B cell (primary cell): ENCODE data around the gene AKIP1. TPM values are rescaled to one million over a fixed set of nuclear protein-coding genes. Genes with fewer than 3 reads are reported as not detected.

Experiments used
- ATAC-seq: fragments of 200-7000 bp; cut with Tn5 transposase; one replicate; pipeline ENCODE4 v1.10.0; 2021; ENCODE audit warnings: low read depth, mild to moderate bottlenecking, moderate number of reproducible peaks, moderate library complexity
- CTCF ChIA-PET: fragments of 350-600 bp; sonication (Branson Sonifier 250); formaldehyde crosslinking; loops from one replicate; lab custom pipeline; 2021; ENCODE audit warnings: antibody characterized with exemption, inconsistent platforms; lab: Charles Lee
- POLR2A ChIA-PET: fragments of 350-600 bp; sonication (Branson Sonifier 250); formaldehyde crosslinking; loops from one replicate; lab custom pipeline; 2021; ENCODE audit warnings: antibody characterized with exemption; lab: Charles Lee
- DNase-seq: peaks from one replicate; pipeline ENCODE4 v3.0.0; 2013
- H2AFZ ChIP-seq: 2 replicates; pipeline ENCODE4 v1.6.1; 2012; ENCODE audit warnings: mild to moderate bottlenecking, low read depth, low read length; ENCODE audit not compliant: insufficient read depth, poor library complexity, severe bottlenecking
- H3K27ac ChIP-seq, 2 donors: 1 replicate in 1 of 2; 2 replicates in 1 of 2; pipeline ENCODE4 v1.5.1; 2012 to 2013; ENCODE audit warnings: low read length in 2 of 2, mild to moderate bottlenecking in 2 of 2, moderate library complexity in 1 of 2
- H3K27me3 ChIP-seq, 4 experiments: fragments of 200-600 bp in 1 of 4; sonication (generic) in 1 of 4; replicated peaks in 1 of 4; 1 replicate in 2 of 4; 2 replicates in 2 of 4; pipeline versions ENCODE4 v1.6.1 to v1.7.0; 2013 to 2016; ENCODE audit warnings: low read length in 3 of 4, mild to moderate bottlenecking in 2 of 4, mixed read lengths in 1 of 4, moderate library complexity in 1 of 4; ENCODE audit not compliant: insufficient read depth in 4 of 4, control insufficient read depth in 3 of 4; ENCODE audit errors: control extremely low read depth in 1 of 4
- H3K36me3 ChIP-seq, 2 experiments: replicated peaks in 1 of 2; 1 replicate in 1 of 2; 2 replicates in 1 of 2; pipeline versions ENCODE4 v1.6.1 to v1.7.1; 2013; ENCODE audit warnings: low read length in 1 of 2; ENCODE audit not compliant: insufficient read depth in 2 of 2, control insufficient read depth in 1 of 2; ENCODE audit errors: control extremely low read depth in 1 of 2, extremely low read depth in 1 of 2
- H3K4me1 ChIP-seq, 2 donors: fragments of 200-600 bp in 1 of 2; sonication (generic) in 1 of 2; 1 replicate in 1 of 2; 2 replicates in 1 of 2; pipeline versions ENCODE4 v1.5.1 to v1.6.1; 2013 to 2017; ENCODE audit warnings: low read length in 2 of 2; ENCODE audit not compliant: control insufficient read depth in 2 of 2, insufficient read depth in 2 of 2
- H3K4me2 ChIP-seq: replicated peaks from 2 replicates; pipeline ENCODE3; 2012; ENCODE audit warnings: mild to moderate bottlenecking, low read depth, low read length; ENCODE audit not compliant: poor library complexity, severe bottlenecking
- H3K4me3 ChIP-seq, 5 experiments: fragments of 200-600 bp in 1 of 5; sonication (generic) in 1 of 5; 1 replicate in 3 of 5; 2 replicates in 2 of 5; pipeline versions ENCODE4 v1.5.1 to v1.7.0; 2011 to 2016; ENCODE audit warnings: low read length in 4 of 5, mild to moderate bottlenecking in 4 of 5, low read depth in 2 of 5, control low read depth in 1 of 5, moderate library complexity in 1 of 5; ENCODE audit not compliant: insufficient read depth in 1 of 5; ENCODE audit errors: control extremely low read depth in 1 of 5, extremely low read depth in 1 of 5
- H3K79me2 ChIP-seq: fragments of 200-600 bp; sonication (generic); one replicate; pipeline ENCODE4 v1.6.0; 2016; ENCODE audit warnings: low read length; ENCODE audit not compliant: control insufficient read depth, insufficient read depth
- H3K9ac ChIP-seq: fragments of 200-600 bp; sonication (generic); 2 replicates; pipeline ENCODE4 v1.6.1; 2017; ENCODE audit warnings: mild to moderate bottlenecking, low read length, moderate library complexity
- H3K9me3 ChIP-seq, 3 donors: one replicate each; pipeline versions ENCODE4 v1.6.1 to v1.7.1; 2013; ENCODE audit warnings: low read length in 2 of 3; ENCODE audit not compliant: control insufficient read depth in 2 of 3, insufficient read depth in 1 of 3; ENCODE audit errors: control extremely low read depth in 1 of 3
- H4K20me1 ChIP-seq: 2 replicates; pipeline ENCODE4 v1.6.0; 2012; ENCODE audit warnings: mild to moderate bottlenecking, low read length; ENCODE audit not compliant: insufficient read depth, control insufficient read depth, poor library complexity, severe bottlenecking
- H3K27ac Mint-ChIP-seq: one replicate; pipeline ENCODE4 v1.8.0; 2021; ENCODE audit warnings: mixed read lengths
- H3K27me3 Mint-ChIP-seq: one replicate; pipeline ENCODE4 v1.8.0; 2021; ENCODE audit warnings: mixed read lengths
- H3K4me1 Mint-ChIP-seq: one replicate; pipeline ENCODE4 v1.8.0; 2021; ENCODE audit warnings: mixed read lengths
- H3K4me3 Mint-ChIP-seq: one replicate; pipeline ENCODE4 v1.8.0; 2021; ENCODE audit warnings: mixed read lengths
- H3K9me3 Mint-ChIP-seq: one replicate; pipeline ENCODE4 v1.8.0; 2022; ENCODE audit warnings: mixed read lengths; ENCODE audit not compliant: insufficient read depth
- EZH2 ChIP-seq: IDR thresholded peaks from 2 replicates; pipeline ENCODE4 v1.6.1; 2012; ENCODE audit warnings: borderline replicate concordance, low read depth, mild to moderate bottlenecking, moderate library complexity, low read length; ENCODE audit not compliant: insufficient read depth, poor library complexity, severe bottlenecking
- whole genome bisulfite sequencing: methylation state at CpG from one replicate; pipeline ENCODE4 v1.1.5; 2013; ENCODE audit warnings: missing lambda C conversion rate; ENCODE audit not compliant: insufficient coverage; 5-methylcytosine and 5-hydroxymethylcytosine counted together
- intact Hi-C: fragments of 100-400 bp; cut with micrococcal nuclease; formaldehyde crosslinking; loops from one replicate; pipeline ENCODE4 v1.10.0; 2022
- polyA plus RNA-seq: library from polyadenylated mRNA; depleted of rRNA; stranded (reverse); fragments of >200 nt; gene quantifications from 2 replicates; pipeline ENCODE4 v1.2.3, GENCODE V29; 2012
- total RNA-seq, 2 donors: library from RNA; stranded (reverse); fragments of 120-200 nt in 1 of 2; gene quantifications; 1 replicate in 1 of 2; 2 replicates in 1 of 2; pipeline versions ENCODE4 v1.2.3 to v1.2.4, GENCODE V29; 2013 to 2022
- TF ChIP-seq, protein P1 (sequence below): fragments of 200-600 bp; IDR thresholded peaks from one replicate; pipeline ENCODE4 v1.8.0; 2022; ENCODE audit warnings: antibody characterized with exemption, mild to moderate bottlenecking

The AKIP1 gene
- total and polyA plus RNA-seq, 2 donors (not counting 1 experiment from before 2014, with no cell fraction given), result 2.8 to 10.7 TPM

DNA sequence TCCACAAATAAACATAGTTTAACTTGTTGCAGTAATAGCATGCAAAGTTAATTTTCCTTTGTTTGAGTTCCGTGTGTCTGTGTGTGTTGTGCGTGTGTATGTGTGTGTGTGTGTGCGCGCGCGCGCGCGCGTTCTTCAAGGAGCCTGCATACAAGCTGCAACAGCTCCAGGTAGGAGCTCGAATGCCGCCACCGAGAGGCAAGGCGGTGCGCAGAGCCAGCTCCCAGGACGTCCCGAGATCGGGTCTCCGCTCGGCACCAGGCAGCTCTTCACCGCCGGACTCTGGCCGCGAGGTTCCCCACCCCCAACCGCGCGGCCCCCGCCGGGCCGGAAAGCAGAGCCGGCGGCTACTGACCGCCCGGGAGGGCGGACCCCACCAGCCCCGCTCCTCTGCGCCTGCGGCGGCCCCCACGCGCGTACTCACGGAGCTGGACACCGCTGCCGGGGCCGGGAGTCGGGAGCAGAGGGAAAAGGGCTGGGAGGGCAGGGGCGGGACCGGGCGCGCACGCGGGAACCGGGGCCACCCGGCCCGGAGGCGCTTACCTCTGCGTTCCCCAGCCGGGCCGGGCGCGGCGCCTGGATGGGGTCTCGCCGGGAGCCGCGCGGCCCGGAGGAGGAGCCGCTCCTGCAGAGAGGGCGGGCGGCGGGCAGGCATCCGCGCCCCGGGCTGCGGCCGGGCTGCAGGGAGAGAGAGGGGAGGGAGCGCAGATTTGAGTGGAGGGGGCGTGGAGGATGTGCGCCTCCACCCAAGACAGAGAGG is 40.4 kb upstream of the AKIP1 start:
- Histone ChIP-seq H4K20me1 (no peaks in the 10 kb centered on the region), H3K27ac (no peak overlapping the region), H3K9ac (peak overlapping the region; percentile 55), H3K79me2 (no peaks in the 10 kb centered on the region), H3K36me3 (no peaks in the 10 kb centered on the region), H3K4me2 (peak overlapping the region; percentile 85), H3K27me3 (peaks cover 0 to 22% (median 7%) of the 10 kb centered on the region in 4 experiments), H3K9me3 (peaks cover 0 to 6% (median 0%) of the 10 kb centered on the region in 3 donors), H3K4me3 (peak overlapping the region in 4 of 5 experiments; percentile 8 to 60 (median 54)), H3K4me1 (peaks cover 22 to 26% of the 10 kb centered on the region in 2 donors), H2AFZ (peak overlapping the region; percentile 68)
- Mint-ChIP-seq H3K9me3 (no peaks in the 10 kb centered on the region), H3K27ac (no peak overlapping the region), H3K27me3 (peaks cover 44% of the 10 kb centered on the region), H3K4me1 (peaks cover 25% of the 10 kb centered on the region), H3K4me3 (peak overlapping the region; percentile 86)
- CTCF ChIA-PET, result no interaction called here
- TF ChIP-seq, protein P1, sequence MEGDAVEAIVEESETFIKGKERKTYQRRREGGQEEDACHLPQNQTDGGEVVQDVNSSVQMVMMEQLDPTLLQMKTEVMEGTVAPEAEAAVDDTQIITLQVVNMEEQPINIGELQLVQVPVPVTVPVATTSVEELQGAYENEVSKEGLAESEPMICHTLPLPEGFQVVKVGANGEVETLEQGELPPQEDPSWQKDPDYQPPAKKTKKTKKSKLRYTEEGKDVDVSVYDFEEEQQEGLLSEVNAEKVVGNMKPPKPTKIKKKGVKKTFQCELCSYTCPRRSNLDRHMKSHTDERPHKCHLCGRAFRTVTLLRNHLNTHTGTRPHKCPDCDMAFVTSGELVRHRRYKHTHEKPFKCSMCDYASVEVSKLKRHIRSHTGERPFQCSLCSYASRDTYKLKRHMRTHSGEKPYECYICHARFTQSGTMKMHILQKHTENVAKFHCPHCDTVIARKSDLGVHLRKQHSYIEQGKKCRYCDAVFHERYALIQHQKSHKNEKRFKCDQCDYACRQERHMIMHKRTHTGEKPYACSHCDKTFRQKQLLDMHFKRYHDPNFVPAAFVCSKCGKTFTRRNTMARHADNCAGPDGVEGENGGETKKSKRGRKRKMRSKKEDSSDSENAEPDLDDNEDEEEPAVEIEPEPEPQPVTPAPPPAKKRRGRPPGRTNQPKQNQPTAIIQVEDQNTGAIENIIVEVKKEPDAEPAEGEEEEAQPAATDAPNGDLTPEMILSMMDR, result no peak
- no peak for TF ChIP-seq EZH2
- WGBS, result 2% methylated on average over 81 of the region's 81 CpGs
- POLR2A ChIA-PET, result no interaction called here
- peak; percentile 17 for ATAC-seq
- DNase-seq, result peak; percentile 47
- intact Hi-C loops, result no loop called here

GRCh38 chr11:8871171-8871775 is 39.7 kb upstream of the AKIP1 start:
- CTCF ChIA-PET, result no interaction called here
- WGBS, result 5% methylated on average over 23 of the region's 27 CpGs
- Histone ChIP-seq H3K4me1 (peaks cover 22 to 26% of the 10 kb centered on the region in 2 donors), H3K79me2 (no peaks in the 10 kb centered on the region), H3K4me2 (peak overlapping the region; percentile 85), H3K36me3 (no peaks in the 10 kb centered on the region), H3K9me3 (peaks cover 0 to 6% (median 0%) of the 10 kb centered on the region in 3 donors), H3K27me3 (peaks cover 0 to 22% (median 7%) of the 10 kb centered on the region in 4 experiments), H3K9ac (peak overlapping the region; percentile 55), H2AFZ (peak overlapping the region; percentile 68), H3K27ac (no peak overlapping the region), H3K4me3 (peak overlapping the region in 3 of 5 experiments; percentile 52 to 60 (median 55)), H4K20me1 (no peaks in the 10 kb centered on the region)
- Mint-ChIP-seq H3K4me3 (peak overlapping the region; percentile 76), H3K27me3 (peaks cover 41% of the 10 kb centered on the region), H3K4me1 (peaks cover 25% of the 10 kb centered on the region), H3K9me3 (no peaks in the 10 kb centered on the region), H3K27ac (no peak overlapping the region)
- POLR2A ChIA-PET, result no interaction called here
- no peak for ATAC-seq
- DNase-seq, result peak; percentile 19
- intact Hi-C loops, result no loop called here
- no peak for TF ChIP-seq EZH2
- TF ChIP-seq, protein P1, result no peak
